HG03469 (cell line): ENCODE measurements around the gene MAPRE3.
A peak's percentile ranks its signal among the peaks of the same experiment; 100 is the strongest.

Source experiments
- ATAC-seq: cut with Tn5 transposase; IDR thresholded peaks from one replicate; pipeline ENCODE4 v1.9.1; 2021; ENCODE audit warnings: mild to moderate bottlenecking, moderate library complexity, moderate number of reproducible peaks; ENCODE audit not compliant: unreplicated experiment

MAPRE3 gene

GRCh38 chr2:27038631-27039339, 68.3 kb downstream of the MAPRE3 start:
- ATAC-seq, result no peak

GRCh38 chr2:27039426-27039825, 69.0 kb downstream of the MAPRE3 start:
- ATAC-seq, result no peak

GRCh38 chr2:27039871-27040270, 69.4 kb downstream of the MAPRE3 start:
- ATAC-seq, result no peak

GRCh38 chr2:27040282-27040681, 69.8 kb downstream of the MAPRE3 start:
- no peak for ATAC-seq

- ATAC-seq, result peak; percentile 6
Observed at GRCh38 chr2:27041752-27042151, 71.3 kb downstream of the MAPRE3 start.

GRCh38 chr2:27042159-27042661, 71.8 kb downstream of the MAPRE3 start:
- ATAC-seq, result peak; percentile 67

GRCh38 chr2:27042985-27043634, 72.7 kb downstream of the MAPRE3 start:
- no peak for ATAC-seq

GRCh38 chr2:27049422-27050280, 79.2 kb downstream of the MAPRE3 start:
- ATAC-seq, result peak; percentile 8

GRCh38 chr2:27050281-27050995, 80.0 kb downstream of the MAPRE3 start:
- ATAC-seq, result peak; percentile 38

GRCh38 chr2:27050996-27051901, 80.8 kb downstream of the MAPRE3 start, which contains the start of gene AGBL5:
Gene AGBL5, plus strand, starts transcription at chr2:27051668. Its CDS starts 1,291 bp downstream, at chr2:27052959.
- ATAC-seq, result peak; percentile 50

GRCh38 chr2:27051902-27052645, 81.6 kb downstream of the MAPRE3 start:
- no peak for ATAC-seq

GRCh38 chr2:27053321-27053720, 82.9 kb downstream of the MAPRE3 start:
- ATAC-seq, result no peak

GRCh38 chr2:27053776-27054175, 83.3 kb downstream of the MAPRE3 start:
- no peak for ATAC-seq

- ATAC-seq, result no peak
Observed at GRCh38 chr2:27054721-27055120, 84.3 kb downstream of the MAPRE3 start.

GRCh38 chr2:27057184-27057583, 86.7 kb downstream of the MAPRE3 start:
- ATAC-seq, result no peak

GRCh38 chr2:27058210-27058609, 87.8 kb downstream of the MAPRE3 start:
- no peak for ATAC-seq

- ATAC-seq, result no peak
Observed at GRCh38 chr2:27059141-27059820, 88.8 kb downstream of the MAPRE3 start.

GRCh38 chr2:27060323-27060722, 89.9 kb downstream of the MAPRE3 start:
- no peak for ATAC-seq
